GM12891 (cell line): ENCODE results near the gene GPR162.

ENCODE experiments used
- DNase-seq: peaks from one replicate; pipeline ENCODE4 v3.0.0; 2011; ENCODE audit warnings: low spot score; ENCODE audit not compliant: insufficient read length
- FAIRE-seq: peaks from 2 replicates; lab custom pipeline; 2011; peaks lifted over from hg19 to GRCh38; lab: Jason Lieb, UNC
- PAX5 ChIP-seq: IDR thresholded peaks from 2 replicates; pipeline ENCODE4 v1.6.1; 2011; ENCODE audit warnings: low read length, moderate library complexity, mild to moderate bottlenecking; ENCODE audit not compliant: insufficient read depth, severe bottlenecking
- POLR2A ChIP-seq: IDR thresholded peaks from 2 replicates; pipeline ENCODE4 v1.6.1; 2011; ENCODE audit warnings: low read depth, low read length, control low read depth
- POLR2AphosphoS5 ChIP-seq: IDR thresholded peaks from 2 replicates; pipeline ENCODE4 v1.6.1; 2011; ENCODE audit warnings: low read depth, low read length, control low read depth
- POU2F2 ChIP-seq: IDR thresholded peaks from 2 replicates; pipeline ENCODE4 v1.6.1; 2011; ENCODE audit warnings: low read depth, mild to moderate bottlenecking, control low read depth, low read length, moderate library complexity
- SPI1 ChIP-seq: IDR thresholded peaks from 2 replicates; pipeline ENCODE4 v1.6.1; 2011; ENCODE audit warnings: low read depth, low read length, control low read depth
- TAF1 ChIP-seq: IDR thresholded peaks from 2 replicates; pipeline ENCODE4 v1.6.1; 2011; ENCODE audit warnings: low read depth, low read length, control low read depth

GPR162 gene

GRCh38 chr12:6845395-6845794, 23.8 kb downstream of the GPR162 start:
- DNase-seq (no peak), FAIRE-seq (no peak)
- TF ChIP-seq POLR2A, result no peak
- TF ChIP-seq SPI1, result no peak
- TF ChIP-seq PAX5, result no peak
- TF ChIP-seq POLR2AphosphoS5, result no peak
- no peak for TF ChIP-seq TAF1
- TF ChIP-seq POU2F2, result no peak

- no peak for FAIRE-seq
- TF ChIP-seq PAX5 (no peak), TAF1 (no peak), POLR2AphosphoS5 (no peak), POU2F2 (no peak), POLR2A (no peak), SPI1 (no peak)
- DNase-seq, result no peak
These were observed 24.8 kb downstream of the GPR162 start for GRCh38 chr12:6846316-6846869.

- DNase-seq, result no peak
- no peak for FAIRE-seq
- TF ChIP-seq POU2F2 (no peak), SPI1 (no peak), TAF1 (no peak), POLR2AphosphoS5 (no peak), POLR2A (no peak), PAX5 (no peak)
These were observed 26.1 kb downstream of the GPR162 start for GRCh38 chr12:6847676-6848075.

- TF ChIP-seq SPI1 (peak; percentile 44; the same call in 1 of the 2 replicates), TAF1 (no peak), POU2F2 (no peak)
- no peak for FAIRE-seq
- no peak for DNase-seq
These were observed 27.8 kb downstream of the GPR162 start for GRCh38 chr12:6849427-6849826.

GRCh38 chr12:6849976-6850560, 28.4 kb downstream of the GPR162 start:
- no peak for TF ChIP-seq POLR2AphosphoS5
- no peak for TF ChIP-seq POU2F2
- no peak for TF ChIP-seq PAX5
- TF ChIP-seq POLR2A, result no peak
- no peak for TF ChIP-seq TAF1
- TF ChIP-seq SPI1, result no peak
- DNase-seq (no peak), FAIRE-seq (no peak)

GRCh38 chr12:6850796-6851152, 29.2 kb downstream of the GPR162 start:
- TF ChIP-seq POLR2AphosphoS5 (no peak), SPI1 (no peak), POLR2A (no peak), TAF1 (no peak), POU2F2 (no peak), PAX5 (no peak)
- DNase-seq, result no peak
- no peak for FAIRE-seq

GRCh38 chr12:6851153-6851920, 29.7 kb downstream of the GPR162 start, which contains the start of gene CDCA3:
Gene CDCA3, minus strand, starts transcription at chr12:6851286. Its CDS starts 334 bp downstream, at chr12:6850952.
- TF ChIP-seq POU2F2 (peak; percentile 72; the same call in 1 of the 2 replicates), POLR2AphosphoS5 (peak; percentile 84), POLR2A (peak; percentile 87), SPI1 (no peak), PAX5 (no peak), TAF1 (peak; percentile 65)
- FAIRE-seq, result no peak
- DNase-seq, result peak; percentile 100

GRCh38 chr12:6851921-6852650, 30.5 kb downstream of the GPR162 start, which contains the start of gene USP5:
Gene USP5, plus strand, starts transcription at chr12:6852150. Its CDS starts 30 bp downstream, at chr12:6852180.
- FAIRE-seq, result peak; percentile 100
- peak; percentile 92 for DNase-seq
- peak; percentile 84 for TF ChIP-seq POLR2AphosphoS5
- TF ChIP-seq POU2F2, result no peak
- peak; percentile 40 for TF ChIP-seq SPI1
- peak; percentile 85 for TF ChIP-seq POLR2A
- TF ChIP-seq TAF1, result peak; percentile 75
- no peak for TF ChIP-seq PAX5

- TF ChIP-seq POU2F2, result no peak
- no peak for TF ChIP-seq TAF1
- no peak for TF ChIP-seq PAX5
- TF ChIP-seq POLR2A, result no peak; the same call in 1 of the 2 replicates
- no peak for TF ChIP-seq SPI1
- FAIRE-seq (peak; percentile 82), DNase-seq (no peak)
These were observed 31.2 kb downstream of the GPR162 start for GRCh38 chr12:6852651-6853354.
